Activated gamma-delta T cell treated with anti-CD3 and anti-CD28 coated beads, Interleukin-2, amount 50 U/mL, for 16 hours (primary cell): ENCODE measurements around the gene LEMD2.

Experiments used
- DNase-seq: peaks from one replicate; pipeline ENCODE4 v3.0.0-alpha.2; 2020; ENCODE audit warnings: low read depth

The LEMD2 gene

GRCh38 chr6:33774774-33775173 is 14.2 kb downstream of the LEMD2 start:
- DNase-seq: no peak

- no peak for DNase-seq
Measured at GRCh38 chr6:33772902-33773472, 15.9 kb downstream of the LEMD2 start.

GRCh38 chr6:33772082-33772830 is 16.7 kb downstream of the LEMD2 start:
- no peak for DNase-seq

GRCh38 chr6:33771146-33772081 is 17.5 kb downstream of the LEMD2 start:
- DNase-seq: peak; percentile 44

GRCh38 chr6:33770833-33771145 is 18.1 kb downstream of the LEMD2 start:
- DNase-seq: no peak

- DNase-seq: no peak
Measured at GRCh38 chr6:33770124-33770832, 18.7 kb downstream of the LEMD2 start.

- no peak for DNase-seq
Measured at GRCh38 chr6:33769248-33769821, 19.6 kb downstream of the LEMD2 start.

- peak; percentile 59 for DNase-seq
Measured at GRCh38 chr6:33768644-33769120, 20.2 kb downstream of the LEMD2 start.

GRCh38 chr6:33766921-33767907 is 21.7 kb downstream of the LEMD2 start:
- DNase-seq: no peak

GRCh38 chr6:33765368-33765767 is 23.6 kb downstream of the LEMD2 start:
- DNase-seq: no peak

- DNase-seq: no peak
Measured at GRCh38 chr6:33764036-33764435, 24.9 kb downstream of the LEMD2 start.

GRCh38 chr6:33763483-33763882 is 25.4 kb downstream of the LEMD2 start:
- no peak for DNase-seq

- DNase-seq: no peak
Measured at GRCh38 chr6:33762713-33763112, 26.2 kb downstream of the LEMD2 start.

GRCh38 chr6:33761922-33762629 is 26.9 kb downstream of the LEMD2 start:
- DNase-seq: no peak

- no peak for DNase-seq
Measured at GRCh38 chr6:33761581-33761921, 27.4 kb downstream of the LEMD2 start.

- no peak for DNase-seq
Measured at GRCh38 chr6:33759887-33760629, 28.9 kb downstream of the LEMD2 start.

- no peak for DNase-seq
Measured at GRCh38 chr6:33758815-33759216, 30.1 kb downstream of the LEMD2 start.

- no peak for DNase-seq
Measured at GRCh38 chr6:33757906-33758305, 31.0 kb downstream of the LEMD2 start.

GRCh38 chr6:33757113-33757512 is 31.8 kb downstream of the LEMD2 start:
- DNase-seq: no peak
